ENCODE measurements around the gene CD163L1.

- TF ChIP-seq CTCF (IDR thresholded peaks at IDR 0.05) (no peak), POLR2A (IDR thresholded peaks at IDR 0.05) (no peak)
Measured at GRCh38 chr12:7362734-7363133, 81.2 kb downstream of the CD163L1 start.
